HepG2 (cell line): Measurements from ENCODE around the gene ALDH3A1. TPM values are rescaled to one million over a fixed set of nuclear protein-coding genes. Genes with fewer than 3 reads are reported as not detected.

ENCODE experiments used
- ATAC-seq: fragments of 200-7000 bp; cut with Tn5 transposase; 3 replicates; pipeline ENCODE4 v1.9.1; 2020; ENCODE audit warnings: mild to moderate bottlenecking, moderate library complexity
- BruUV-seq: library from RNA; stranded (reverse); fragments of 400-500 nt; replicated peaks from 2 replicates; lab custom pipeline; 2021; lab: Mats Ljungman, UMichigan
- CTCF ChIA-PET: fragments of 300-600 bp; formaldehyde crosslinking; extraction: SDS; loops from one replicate; lab custom pipeline; 2021; ENCODE audit warnings: low total read pairs, inconsistent platforms, low intra/inter-chr PET ratio; lab: Yijun Ruan, JAX
- POLR2A ChIA-PET: fragments of 350-600 bp; sonication (Branson Sonifier 250); formaldehyde crosslinking; loops from one replicate; lab custom pipeline; 2020; ENCODE audit warnings: antibody characterized with exemption, inconsistent platforms; lab: Yijun Ruan, JAX
- DNase-seq: peaks from one replicate; pipeline ENCODE4 v3.0.0-alpha.2; 2015; ENCODE audit warnings: low spot score
- FAIRE-seq: peaks from 3 replicates; lab custom pipeline; 2011; peaks lifted over from hg19 to GRCh38; lab: Jason Lieb, UNC
- H2AFZ ChIP-seq: one replicate; pipeline ENCODE4 v1.6.1; 2011; ENCODE audit warnings: low read length, inconsistent platforms
- H3K27ac ChIP-seq: fragments of 300-600 bp; 3 replicates; pipeline ENCODE4 v1.8.0; 2011; ENCODE audit warnings: mixed run types, mild to moderate bottlenecking, mixed read lengths, low read length, inconsistent platforms; ENCODE audit not compliant: insufficient read depth; ENCODE audit errors: extremely low read length
- H3K27me3 ChIP-seq, 2 experiments: fragments of 200-600 bp in 1 of 2; 2 replicates in 1 of 2; 3 replicates in 1 of 2; pipeline versions ENCODE4 v1.6.0 to v1.8.0; 2011; ENCODE audit warnings: low read length in 2 of 2, mild to moderate bottlenecking in 2 of 2, moderate library complexity in 2 of 2, inconsistent platforms in 1 of 2; ENCODE audit not compliant: insufficient read depth in 2 of 2, control insufficient read depth in 1 of 2
- H3K36me3 ChIP-seq, 2 experiments: fragments of 200-600 bp in 1 of 2; replicated peaks in 1 of 2; 2 replicates in 1 of 2; 3 replicates in 1 of 2; pipeline versions ENCODE4 v1.5.1 to v1.8.0; 2011; ENCODE audit warnings: low read length in 2 of 2, inconsistent platforms in 1 of 2; ENCODE audit not compliant: insufficient read depth in 2 of 2, control insufficient read depth in 1 of 2
- H3K4me1 ChIP-seq: 2 replicates; pipeline ENCODE4 v1.5.1; 2012; ENCODE audit warnings: low read length, inconsistent platforms; ENCODE audit not compliant: insufficient read depth
- H3K4me2 ChIP-seq: 2 replicates; pipeline ENCODE4 v1.6.0; 2011; ENCODE audit warnings: low read depth, low read length, inconsistent platforms
- H3K4me3 ChIP-seq, 3 experiments: fragments of 200-600 bp in 1 of 3; sonication (generic), shearing (Covaris generic) in 1 of 3; replicated peaks in 1 of 3; 2 replicates each; pipeline ENCODE4 v1.5.1; 2011 to 2016; ENCODE audit warnings: low read length in 3 of 3, inconsistent platforms in 2 of 3, low read depth in 2 of 3, mild to moderate bottlenecking in 2 of 3, control low read depth in 1 of 3, mixed read lengths in 1 of 3; ENCODE audit not compliant: insufficient read depth in 1 of 3
- H3K79me2 ChIP-seq: one replicate; pipeline ENCODE4 v1.6.1; 2011; ENCODE audit warnings: low read length, inconsistent platforms; ENCODE audit not compliant: insufficient read depth
- H3K9ac ChIP-seq: 2 replicates; pipeline ENCODE4 v1.6.0; 2011; ENCODE audit warnings: mild to moderate bottlenecking, low read depth, low read length, inconsistent platforms; ENCODE audit not compliant: insufficient read depth
- H3K9me3 ChIP-seq: 2 replicates; pipeline ENCODE4 v1.5.1; 2012; ENCODE audit warnings: mild to moderate bottlenecking, low read length
- H4K20me1 ChIP-seq: 2 replicates; pipeline ENCODE4 v1.6.0; 2011; ENCODE audit warnings: inconsistent platforms, mild to moderate bottlenecking, low read length, moderate library complexity; ENCODE audit not compliant: insufficient read depth
- NONO ChIP-seq, 2 experiments: fragments of 450-650 bp in 1 of 2; sonication (generic) in 1 of 2; formaldehyde crosslinking in 1 of 2; IDR thresholded peaks in 1 of 2; conservative IDR thresholded peaks in 1 of 2; 2 replicates each; pipeline versions ENCODE4 v1.6.1 to v1.8.0; 2017 to 2022; ENCODE audit warnings: mild to moderate bottlenecking in 1 of 2, missing genetic modification reagents in 1 of 2, moderate library complexity in 1 of 2
- PATZ1 ChIP-seq: sonication (generic); formaldehyde crosslinking; IDR thresholded peaks from 2 replicates; pipeline ENCODE4 v1.4.0; 2020; ENCODE audit warnings: missing genetic modification reagents
- WGBS: methylation state at CpG from one replicate; pipeline ENCODE4 v1.1.6; 2017; ENCODE audit warnings: low lambda C conversion rate; 5-methylcytosine and 5-hydroxymethylcytosine counted together
- in situ Hi-C: cut with HindIII; loops from 2 replicates; pipeline ENCODE4 v1.10.0; 2017; ENCODE audit warnings: low pct_unique_long_range_greater_than_20kb; ENCODE audit not compliant: extremely low pct_ligation_motif_present
- intact Hi-C: fragments of 100-400 bp; cut with micrococcal nuclease; formaldehyde crosslinking; loops from one replicate; pipeline ENCODE4 v1.10.0; 2022; ENCODE audit not compliant: unreplicated experiment
- polyA plus RNA-seq, 8 experiments: library from polyadenylated mRNA; depleted of rRNA in 3 of 8; stranded (reverse) in 7 of 8; unstranded in 1 of 8; fragments of >200 nt; fragmentation: Illumina TruSeq in 4 of 8; extraction: Trizol in 4 of 8; gene quantifications; 2 replicates each; pipeline versions ENCODE4 v1.2.1 to v1.2.3, GENCODE V29; 2011 to 2016; ENCODE audit warnings: low read depth in 4 of 8, missing spikeins in 1 of 8, mixed read lengths in 1 of 8; ENCODE audit not compliant: insufficient read depth in 1 of 8
- total RNA-seq, 5 experiments: library from RNA; depleted of rRNA; stranded (reverse); fragments of >200 nt; fragmentation: Illumina TruSeq; extraction: Trizol; gene quantifications; 2 replicates each; pipeline ENCODE4 v1.2.3, GENCODE V29; 2016; ENCODE audit warnings: low read depth in 1 of 5

The ALDH3A1 gene
- total and polyA plus RNA-seq, 2 of the 13 experiments (the other 11 are each of a cell fraction or from before 2014, with no cell fraction given), result 0.07 to 0.62 TPM

- H4K20me1 ChIP-seq, result no peaks in the 10 kb centered on the region
- H3K4me2 ChIP-seq, result no peak overlapping the region
- no peaks in the 10 kb centered on the region for H3K36me3 ChIP-seq
- 60% methylated on average over 7 of the region's 7 CpGs for WGBS
- H2AFZ ChIP-seq, result no peak overlapping the region
- no peak for TF ChIP-seq NONO (IDR thresholded peaks at IDR 0.05)
- no peak for TF ChIP-seq NONO (CRISPR knock-in tag; conservative IDR thresholded peaks at IDR 0.05)
- peak; percentile 63 for TF ChIP-seq PATZ1 (CRISPR knock-in tag)
- no peak overlapping the region for H3K4me3 ChIP-seq
- intact Hi-C loops, result loop anchor here (5.0 to 10.0 kb wide), 2 partner anchors 125 to 303 kb away; partner anchors contain the start of gene ALDH3A2
- no TSS peak for BruUV-seq
- ATAC-seq (no peak), FAIRE-seq (no peak), DNase-seq (no peak)
- H3K79me2 ChIP-seq, result no peaks in the 10 kb centered on the region
- H3K9me3 ChIP-seq, result no peaks in the 10 kb centered on the region
- no peak overlapping the region for H3K27ac ChIP-seq
- peaks cover 0 to 21% of the 10 kb centered on the region in 2 experiments; a peak in 2 of 5 replicates for H3K27me3 ChIP-seq
- in situ Hi-C loops, result loop anchor here (5.0 to 10.0 kb wide), 2 partner anchors 258 to 405 kb away; partner anchors contain the start of gene B9D1
- POLR2A ChIA-PET, result no interaction called here
- CTCF ChIA-PET, result no interaction called here
- peaks cover 26% of the 10 kb centered on the region for H3K4me1 ChIP-seq
- H3K9ac ChIP-seq, result no peak overlapping the region
Observed at GRCh38 chr17:19769946-19770652, 22.0 kb upstream of the ALDH3A1 start.
